ENCODE measurements around the gene ST7L. TPM values are rescaled to one million over a fixed set of nuclear protein-coding genes. Genes with fewer than 3 reads are reported as not detected.

The ST7L gene
- total and polyA plus RNA-seq, 9 of the 15 experiments (the other 6 are each of a cell fraction or from before 2014, with no cell fraction given): 9.0 to 32.5 (median 26.6) TPM

- POLR2A ChIA-PET: interaction anchor here (0.6 to 1.4 kb wide), 7 partner anchors 12 to 198 kb away, joined by 3 to 4 read pairs (median 3); no protein-coding TSS in a partner anchor
- FAIRE-seq (no peak), DNase-seq (ENCODE audit: extremely low read depth in 1 of 4, low spot score in 3 of 4) (no peak), ATAC-seq (no peak)
- Histone ChIP-seq H3K36me3 (ENCODE audit: control insufficient read depth, insufficient read depth, low read length) (no peaks in the 10 kb centered on the region), H2AFZ (ENCODE audit: low read depth, low read length) (no peak overlapping the region), H3K9me3 (replicated peaks; ENCODE audit: control insufficient read depth, insufficient read depth, low read depth, low read length) (no peaks in the 10 kb centered on the region), H3K4me3 (no peak overlapping the region), H4K20me1 (replicated peaks; ENCODE audit: control insufficient read depth, insufficient read depth, low read length) (no peaks in the 10 kb centered on the region), H3K27ac (ENCODE audit: extremely low read depth, low read depth, low read length) (no peak overlapping the region), H3K27me3 (ENCODE audit: control insufficient read depth in 2 of 2, insufficient read depth in 2 of 2, low read length in 2 of 2) (no peaks in the 10 kb centered on the region), H3K4me2 (ENCODE audit: insufficient read depth, low read length) (no peak overlapping the region), H3K9ac (ENCODE audit: insufficient read depth in 1 of 2, low read depth in 2 of 2, low read length in 2 of 2) (no peak overlapping the region), H3K4me1 (replicated peaks in 1 of 2; ENCODE audit: control insufficient read depth in 2 of 2, insufficient read depth in 2 of 2, low read length in 2 of 2) (no peaks in the 10 kb centered on the region), H3K9me1 (ENCODE audit: control insufficient read depth, insufficient read depth, low read length) (no peaks in the 10 kb centered on the region), H3K79me2 (ENCODE audit: control insufficient read depth, insufficient read depth, low read length) (no peaks in the 10 kb centered on the region)
- CTCF ChIA-PET (ENCODE audit: low intra/inter-chr PET ratio): no interaction called here
- no TSS peak for BruUV-seq (replicated peaks)
- no peak for TF ChIP-seq ZNF124 (CRISPR knock-in tag; IDR thresholded peaks at IDR 0.05)
- TF ChIP-seq TBL1XR1 (IDR thresholded peaks at IDR 0.05; ENCODE audit: low read length in 2 of 2): no peak
- no peak for TF ChIP-seq ATF1 (CRISPR knock-in tag; IDR thresholded peaks at IDR 0.05)
- TF ChIP-seq ATF1 (tag; IDR thresholded peaks at IDR 0.05): no peak
- TF ChIP-seq, protein P1, sequence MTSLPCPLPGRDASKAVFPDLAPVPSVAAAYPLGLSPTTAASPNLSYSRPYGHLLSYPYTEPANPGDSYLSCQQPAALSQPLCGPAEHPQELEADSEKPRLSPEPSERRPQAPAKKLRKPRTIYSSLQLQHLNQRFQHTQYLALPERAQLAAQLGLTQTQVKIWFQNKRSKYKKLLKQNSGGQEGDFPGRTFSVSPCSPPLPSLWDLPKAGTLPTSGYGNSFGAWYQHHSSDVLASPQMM (CRISPR knock-in tag; IDR thresholded peaks at IDR 0.05): no peak
- TF ChIP-seq ZBTB8A (IDR thresholded peaks at IDR 0.05; ENCODE audit: partially characterized antibody): no peak
- TF ChIP-seq SFPQ (IDR thresholded peaks at IDR 0.05; ENCODE audit: low read depth, low read length): no peak
- TF ChIP-seq MAZ (CRISPR knock-in tag; conservative IDR thresholded peaks at IDR 0.05 in 1 of 2, IDR thresholded peaks at IDR 0.05 in 1 of 2): no peak
- TF ChIP-seq NRF1 (conservative IDR thresholded peaks at IDR 0.05 in 1 of 2, IDR thresholded peaks at IDR 0.05 in 1 of 2): no peak
- TF ChIP-seq ZNF121 (CRISPR knock-in tag; conservative IDR thresholded peaks at IDR 0.05): no peak
- TF ChIP-seq, protein P2, sequence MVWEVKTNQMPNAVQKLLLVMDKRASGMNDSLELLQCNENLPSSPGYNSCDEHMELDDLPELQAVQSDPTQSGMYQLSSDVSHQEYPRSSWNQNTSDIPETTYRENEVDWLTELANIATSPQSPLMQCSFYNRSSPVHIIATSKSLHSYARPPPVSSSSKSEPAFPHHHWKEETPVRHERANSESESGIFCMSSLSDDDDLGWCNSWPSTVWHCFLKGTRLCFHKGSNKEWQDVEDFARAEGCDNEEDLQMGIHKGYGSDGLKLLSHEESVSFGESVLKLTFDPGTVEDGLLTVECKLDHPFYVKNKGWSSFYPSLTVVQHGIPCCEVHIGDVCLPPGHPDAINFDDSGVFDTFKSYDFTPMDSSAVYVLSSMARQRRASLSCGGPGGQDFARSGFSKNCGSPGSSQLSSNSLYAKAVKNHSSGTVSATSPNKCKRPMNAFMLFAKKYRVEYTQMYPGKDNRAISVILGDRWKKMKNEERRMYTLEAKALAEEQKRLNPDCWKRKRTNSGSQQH (CRISPR knock-in tag; IDR thresholded peaks at IDR 0.05): no peak
- TF ChIP-seq HNRNPH1 (optimal IDR thresholded peaks at IDR 0.05; ENCODE audit: low read depth, low read length): no peak
- no peak for TF ChIP-seq ZBTB17 (CRISPR knock-in tag; IDR thresholded peaks at IDR 0.05)
- no peak for TF ChIP-seq ZFP30 (CRISPR knock-in tag; IDR thresholded peaks at IDR 0.05; ENCODE audit: borderline replicate concordance)
- TF ChIP-seq ZNF282 (CRISPR knock-in tag; IDR thresholded peaks at IDR 0.05): no peak
- TF ChIP-seq, protein P3, sequence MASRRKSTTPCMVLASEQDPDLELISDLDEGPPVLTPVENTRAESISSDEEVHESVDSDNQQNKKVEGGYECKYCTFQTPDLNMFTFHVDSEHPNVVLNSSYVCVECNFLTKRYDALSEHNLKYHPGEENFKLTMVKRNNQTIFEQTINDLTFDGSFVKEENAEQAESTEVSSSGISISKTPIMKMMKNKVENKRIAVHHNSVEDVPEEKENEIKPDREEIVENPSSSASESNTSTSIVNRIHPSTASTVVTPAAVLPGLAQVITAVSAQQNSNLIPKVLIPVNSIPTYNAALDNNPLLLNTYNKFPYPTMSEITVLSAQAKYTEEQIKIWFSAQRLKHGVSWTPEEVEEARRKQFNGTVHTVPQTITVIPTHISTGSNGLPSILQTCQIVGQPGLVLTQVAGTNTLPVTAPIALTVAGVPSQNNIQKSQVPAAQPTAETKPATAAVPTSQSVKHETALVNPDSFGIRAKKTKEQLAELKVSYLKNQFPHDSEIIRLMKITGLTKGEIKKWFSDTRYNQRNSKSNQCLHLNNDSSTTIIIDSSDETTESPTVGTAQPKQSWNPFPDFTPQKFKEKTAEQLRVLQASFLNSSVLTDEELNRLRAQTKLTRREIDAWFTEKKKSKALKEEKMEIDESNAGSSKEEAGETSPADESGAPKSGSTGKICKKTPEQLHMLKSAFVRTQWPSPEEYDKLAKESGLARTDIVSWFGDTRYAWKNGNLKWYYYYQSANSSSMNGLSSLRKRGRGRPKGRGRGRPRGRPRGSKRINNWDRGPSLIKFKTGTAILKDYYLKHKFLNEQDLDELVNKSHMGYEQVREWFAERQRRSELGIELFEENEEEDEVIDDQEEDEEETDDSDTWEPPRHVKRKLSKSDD (conservative IDR thresholded peaks at IDR 0.05; ENCODE audit: low read length): no peak
- TF ChIP-seq ATF7 (IDR thresholded peaks at IDR 0.05): no peak
- 33% methylated on average over 4 of the region's 4 CpGs for WGBS (ENCODE audit: insufficient coverage, low coverage, missing lambda C conversion rate)
- intact Hi-C loops (cut with micrococcal nuclease) (no loop called here), in situ Hi-C loops (cut with MboI) (no loop called here)
Observed at GRCh38 chr1:112527266-112528010, 91.5 kb downstream of the ST7L start.

Measured in K562 (cell line).